ENCODE results near the gene NINJ2.

Gene NINJ2

DNA sequence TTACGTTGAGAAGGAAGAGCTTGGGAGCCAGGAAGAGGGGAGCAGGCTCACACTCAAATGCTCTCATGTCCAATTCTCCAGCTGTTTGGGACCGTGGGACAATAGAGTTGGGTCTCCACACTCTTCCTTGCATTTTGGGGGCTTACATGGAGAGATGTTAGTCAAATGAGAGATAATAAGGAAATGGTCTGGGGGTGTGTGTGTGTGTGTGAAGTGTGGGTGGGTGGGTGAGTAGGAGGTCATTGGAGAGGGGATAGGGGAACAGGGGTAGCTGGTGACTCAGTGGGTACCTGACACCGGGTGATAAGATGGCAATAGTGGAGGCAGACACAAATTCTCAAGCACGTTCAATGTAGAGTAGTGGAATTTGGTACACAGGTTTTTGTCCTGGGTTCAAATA lies 135.5 kb downstream of the NINJ2 start:
- no peak for DNase-seq (ENCODE audit: low spot score)

- no peak for DNase-seq (ENCODE audit: low spot score)
Measured at GRCh38 chr12:527241-527640, 136.0 kb downstream of the NINJ2 start.

DNA sequence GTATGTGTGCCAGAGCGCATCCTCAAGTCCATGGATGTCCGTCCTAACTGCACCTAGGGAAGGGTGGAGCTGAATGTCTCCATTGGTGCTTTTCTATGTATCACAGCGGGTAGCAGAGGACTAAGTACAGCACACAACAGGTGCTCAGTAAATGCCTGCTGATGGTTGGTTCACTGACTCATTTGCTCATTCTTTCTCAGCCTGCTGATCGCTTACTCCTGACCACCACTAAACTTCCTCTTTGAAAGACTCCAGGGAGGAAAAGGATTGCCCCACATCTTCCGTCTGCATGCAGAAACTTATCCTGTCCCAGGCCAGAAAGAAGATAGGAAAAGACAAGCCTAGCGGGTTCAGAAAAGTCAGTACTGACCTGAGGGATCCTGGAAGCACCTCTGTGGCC lies 137.2 kb downstream of the NINJ2 start:
- DNase-seq (ENCODE audit: low spot score), result no peak

DNA sequence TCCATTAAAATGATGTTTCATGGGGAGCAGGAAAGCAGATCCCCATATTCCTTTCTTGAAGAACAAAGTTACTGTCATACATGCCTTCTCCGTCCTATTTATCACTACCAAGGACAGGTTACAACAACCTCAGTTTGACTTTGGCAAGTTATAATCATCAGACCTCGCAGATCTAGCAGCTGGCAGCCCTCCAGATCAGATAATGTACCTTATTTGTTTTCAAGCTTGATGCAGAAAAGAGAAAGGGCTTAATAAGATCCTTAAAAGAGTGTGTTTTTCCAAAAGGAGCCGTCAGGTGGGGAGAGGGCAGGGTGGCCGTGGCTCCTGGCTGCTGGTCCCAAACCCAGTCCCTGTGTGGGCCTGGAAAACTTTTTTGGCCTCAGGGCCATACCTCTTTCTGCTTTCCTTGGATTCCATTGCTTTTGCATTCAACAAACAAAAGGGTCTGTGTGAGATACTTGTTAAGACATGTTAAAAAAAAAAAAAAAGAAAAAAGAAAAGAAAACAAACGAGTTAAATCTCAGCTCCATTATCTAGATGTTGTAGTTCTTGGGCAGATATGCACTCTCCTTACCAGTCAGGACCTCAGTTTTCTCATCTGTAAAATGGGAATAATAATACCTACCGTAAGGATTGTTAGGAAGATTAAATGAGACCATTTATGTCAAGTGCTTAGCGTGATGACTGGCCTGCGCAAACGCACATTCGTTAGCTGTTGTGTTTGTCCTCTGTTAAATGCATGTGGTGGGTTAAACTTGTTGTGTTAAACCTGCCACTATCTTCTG lies 138.9 kb downstream of the NINJ2 start:
- DNase-seq (ENCODE audit: low spot score), result no peak

GRCh38 chr12:522692-523378 lies 140.4 kb downstream of the NINJ2 start:
- DNase-seq (ENCODE audit: low spot score), result no peak

DNA sequence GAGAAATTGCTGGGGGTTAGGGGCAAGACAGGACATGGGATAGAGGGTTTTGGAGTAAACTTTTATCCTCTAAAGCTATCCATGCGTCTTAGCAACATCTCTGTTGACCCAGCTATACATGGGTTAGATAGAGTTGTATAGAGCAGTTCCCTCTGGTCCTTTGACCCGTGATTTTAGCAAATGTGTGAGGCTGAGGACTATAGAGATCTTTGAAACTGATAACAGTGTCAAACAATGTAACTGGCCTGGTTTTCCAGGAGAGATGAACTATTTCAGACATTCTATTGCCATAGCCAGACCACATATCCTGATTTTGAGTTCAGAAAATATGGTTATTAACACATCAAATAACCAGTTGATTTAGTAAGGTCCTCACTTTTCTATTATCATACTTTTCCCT lies 143.1 kb downstream of the NINJ2 start:
- no peak for DNase-seq (ENCODE audit: low spot score)

- peak; percentile 53 for DNase-seq (ENCODE audit: low spot score)
Measured at GRCh38 chr12:517538-517937, 145.7 kb downstream of the NINJ2 start.
